Forelimb muscle (tissue), 1 donor: ENCODE results near the gene TTC28. TPM values are rescaled to one million over a fixed set of nuclear protein-coding genes. Genes with fewer than 3 reads are reported as not detected.
A peak's percentile ranks its signal among the peaks of the same experiment; 100 is the strongest.

Experiments
- DNase-seq: peaks from one replicate; pipeline ENCODE4 v3.0.0-alpha.2; 2013; ENCODE audit warnings: low read depth
- polyA plus RNA-seq: library from polyadenylated mRNA; unstranded; fragments of 120-200 nt; gene quantifications from one replicate; pipeline ENCODE4 v1.2.1, GENCODE V29; 2013; ENCODE audit not compliant: insufficient read length

The TTC28 gene
- polyA plus RNA-seq, 1 donor = 24.9 TPM

- peak; percentile 70 for DNase-seq
Measured at GRCh38 chr22:28283068-28283654, 396.5 kb downstream of the TTC28 start.

- DNase-seq = no peak
Measured at GRCh38 chr22:28282405-28283067, 397.1 kb downstream of the TTC28 start.

- DNase-seq = no peak
Measured at GRCh38 chr22:28279888-28280287, 399.8 kb downstream of the TTC28 start.

GRCh38 chr22:28269277-28269676 lies 410.4 kb downstream of the TTC28 start:
- no peak for DNase-seq

GRCh38 chr22:28268850-28269249 lies 410.8 kb downstream of the TTC28 start:
- DNase-seq = no peak

- no peak for DNase-seq
Measured at GRCh38 chr22:28268171-28268570, 411.5 kb downstream of the TTC28 start.

- DNase-seq = no peak
Measured at GRCh38 chr22:28260619-28261018, 419.0 kb downstream of the TTC28 start.

- DNase-seq = no peak
Measured at GRCh38 chr22:28259774-28260312, 419.8 kb downstream of the TTC28 start.

GRCh38 chr22:28254396-28254795 lies 425.2 kb downstream of the TTC28 start:
- no peak for DNase-seq

- DNase-seq = no peak
Measured at GRCh38 chr22:28252539-28252938, 427.1 kb downstream of the TTC28 start.

- DNase-seq = no peak
Measured at GRCh38 chr22:28250036-28250695, 429.5 kb downstream of the TTC28 start.

GRCh38 chr22:28249402-28249801 lies 430.2 kb downstream of the TTC28 start:
- no peak for DNase-seq

GRCh38 chr22:28247667-28248363 lies 431.8 kb downstream of the TTC28 start:
- no peak for DNase-seq

GRCh38 chr22:28247136-28247535 lies 432.5 kb downstream of the TTC28 start:
- DNase-seq = no peak

- DNase-seq = no peak
Measured at GRCh38 chr22:28246397-28246796, 433.2 kb downstream of the TTC28 start.

GRCh38 chr22:28245579-28246224 lies 433.9 kb downstream of the TTC28 start:
- no peak for DNase-seq

GRCh38 chr22:28244757-28245156 lies 434.9 kb downstream of the TTC28 start:
- no peak for DNase-seq

GRCh38 chr22:28243539-28243938 lies 436.1 kb downstream of the TTC28 start:
- no peak for DNase-seq

GRCh38 chr22:28241656-28242290 lies 437.9 kb downstream of the TTC28 start:
- DNase-seq = no peak

GRCh38 chr22:28239941-28240340 lies 439.7 kb downstream of the TTC28 start:
- no peak for DNase-seq

GRCh38 chr22:28237783-28238182 lies 441.9 kb downstream of the TTC28 start:
- DNase-seq = no peak
